NB4 (cell line): ENCODE results near the gene SPAG9.

ENCODE experiments used
- CTCF ChIP-seq: IDR thresholded peaks from one replicate; pipeline ENCODE4 v1.5.1; 2012; ENCODE audit warnings: low read depth, low read length
- MAX ChIP-seq: IDR thresholded peaks from 2 replicates; pipeline ENCODE4 v1.6.1; 2011; ENCODE audit warnings: low read depth, low read length
- MYC ChIP-seq: IDR thresholded peaks from 2 replicates; pipeline ENCODE4 v1.6.1; 2011; ENCODE audit warnings: low read depth, low read length
- POLR2A ChIP-seq: IDR thresholded peaks from 2 replicates; pipeline ENCODE4 v1.6.1; 2011; ENCODE audit warnings: mild to moderate bottlenecking; ENCODE audit not compliant: insufficient read length; ENCODE audit errors: extremely low read depth

DNA sequence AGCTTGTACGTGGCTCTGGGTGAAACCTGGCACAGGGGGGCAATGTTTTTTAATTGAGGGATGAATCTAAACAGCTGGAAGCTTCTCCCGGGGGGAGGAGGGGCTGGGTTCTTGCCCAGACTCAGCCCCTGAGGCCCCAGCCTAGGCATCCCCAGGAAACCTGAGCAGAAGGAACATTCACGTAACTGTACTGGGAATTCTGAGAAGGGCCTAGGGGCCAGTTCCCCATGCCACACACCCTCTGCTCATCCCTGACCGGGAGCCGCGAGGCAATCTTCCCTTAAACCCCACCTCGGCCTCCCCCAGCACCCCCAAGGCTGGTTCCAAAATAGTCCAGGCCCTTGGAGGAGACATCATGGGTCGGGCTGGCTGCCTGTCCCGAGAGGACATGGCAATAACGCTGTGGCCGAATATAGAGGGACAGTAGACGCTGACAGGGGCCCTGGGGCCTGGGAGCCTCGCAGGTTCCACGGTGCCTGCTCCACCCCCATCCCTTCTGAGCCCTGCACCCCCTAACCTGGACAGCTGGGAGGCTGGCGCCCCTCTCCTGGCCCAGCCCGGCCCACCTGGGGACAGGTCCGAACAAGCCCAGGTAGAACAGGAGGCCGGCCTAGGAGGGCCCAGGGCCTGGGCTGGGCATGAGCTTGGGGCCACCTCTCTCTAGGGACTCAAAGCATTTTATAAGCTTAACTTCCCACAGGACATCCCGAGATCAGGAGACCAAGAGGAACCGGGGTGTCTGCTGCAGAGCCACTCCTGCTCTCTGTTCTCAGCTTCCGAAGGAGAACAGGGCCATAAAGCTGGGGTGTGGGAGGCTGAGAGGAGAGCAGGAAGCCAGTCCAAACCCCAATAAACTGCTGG lies 171.3 kb downstream of the SPAG9 start:
- no peak for TF ChIP-seq CTCF
- TF ChIP-seq POLR2A: no peak
- no peak for TF ChIP-seq MYC
- TF ChIP-seq MAX: no peak
